GM21423 (cell line): ENCODE results near the gene CRPPA.
"Not testable (repeated sequence)": the region's sequence is repeated elsewhere in the genome, so short reads cannot be mapped to it uniquely, and the experiment has no call there.

Source experiments
- ATAC-seq: cut with Tn5 transposase; IDR thresholded peaks from one replicate; pipeline ENCODE4 v1.9.1; 2021; ENCODE audit warnings: mild to moderate bottlenecking, moderate library complexity; ENCODE audit not compliant: unreplicated experiment

The CRPPA gene

DNA sequence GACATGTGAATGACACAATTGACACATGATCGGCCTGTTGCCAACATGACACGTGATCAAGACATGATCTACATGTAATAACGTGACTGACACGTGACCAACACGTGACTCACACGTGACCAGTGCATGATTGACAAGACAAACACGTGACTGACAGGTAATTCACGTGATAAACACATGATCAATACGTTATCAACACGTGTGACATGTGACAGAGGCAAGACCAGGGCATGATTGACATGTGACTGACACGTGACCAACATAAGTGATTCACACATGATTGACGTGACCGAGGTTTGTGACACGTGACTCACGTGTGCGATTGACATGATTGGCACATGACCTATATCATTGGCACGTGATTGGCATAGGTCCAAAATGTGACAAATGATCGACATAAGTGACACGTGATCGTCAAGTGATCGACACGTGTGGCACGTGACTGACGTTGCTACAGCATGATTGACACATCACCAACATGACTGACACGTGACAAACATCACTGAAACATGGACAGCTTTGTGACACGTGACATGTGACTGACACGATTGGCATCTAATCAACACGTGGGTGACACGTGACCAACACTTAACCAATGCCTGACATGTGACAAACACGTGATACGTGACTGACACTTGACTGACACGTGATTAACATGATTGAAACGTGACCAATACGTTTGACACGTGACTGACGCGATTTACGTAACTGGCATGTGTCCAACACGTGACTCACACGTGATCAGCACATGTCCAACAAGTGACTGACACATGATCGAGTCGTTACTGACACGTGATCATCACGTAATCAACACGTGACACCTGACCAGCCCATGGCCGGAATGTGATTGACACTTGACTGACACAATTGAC lies 23.0 kb downstream of the CRPPA start:
- ATAC-seq: no peak

DNA sequence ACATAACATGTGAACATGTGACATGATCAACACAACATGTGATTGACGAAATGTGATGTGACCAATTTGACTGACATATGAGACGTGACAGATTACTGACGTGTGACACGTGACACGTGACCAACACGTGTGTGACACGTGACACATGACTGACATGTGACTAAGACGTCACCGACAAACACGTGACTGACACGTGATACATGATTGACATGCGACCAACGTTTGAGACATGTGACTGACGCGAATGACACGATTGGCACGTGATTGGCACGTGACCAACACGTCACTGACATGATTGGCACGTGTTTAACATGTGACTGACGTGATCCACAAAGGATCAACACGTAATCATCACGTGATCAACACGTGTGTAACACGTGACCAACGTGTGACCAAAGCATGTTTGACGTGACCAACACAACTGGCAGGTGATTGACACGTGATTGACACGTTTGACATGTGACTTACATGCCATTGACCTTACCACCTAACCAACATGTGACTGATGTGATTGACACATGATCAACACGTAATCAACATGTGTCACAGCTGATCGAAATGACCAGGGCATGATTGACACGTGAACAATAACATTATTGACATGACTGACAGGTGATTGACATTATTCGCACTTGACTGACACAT lies 23.7 kb downstream of the CRPPA start:
- ATAC-seq: no peak

DNA sequence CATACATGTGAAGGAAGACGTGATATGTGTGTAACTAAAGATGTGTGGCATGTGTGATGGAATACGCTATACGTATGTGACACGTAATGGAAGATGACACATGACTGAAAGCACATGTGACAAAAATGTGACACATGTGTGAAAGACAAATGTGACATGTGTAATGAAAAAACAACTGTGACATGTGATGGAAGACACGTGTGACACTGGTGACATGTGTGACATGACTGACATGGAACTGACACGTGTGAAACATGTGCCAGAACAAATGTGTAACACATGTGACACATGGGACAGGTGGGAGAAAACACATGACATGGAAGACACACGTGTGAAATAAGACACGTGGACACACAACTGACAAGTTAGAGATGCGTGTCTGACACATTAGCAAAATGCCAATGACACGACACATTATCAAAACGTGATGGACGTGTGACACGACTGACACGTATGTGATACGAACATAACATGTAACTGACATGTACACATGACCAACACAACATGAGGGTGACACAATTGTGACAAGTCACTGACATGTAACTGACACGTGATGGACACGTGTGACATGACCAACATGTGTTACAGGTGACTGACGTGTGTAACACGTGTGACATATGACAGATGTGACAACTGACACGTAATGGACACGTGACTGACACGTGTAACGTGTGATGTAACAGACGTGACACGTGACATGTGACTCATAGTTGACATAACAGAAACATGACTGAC lies 24.4 kb downstream of the CRPPA start:
- no peak for ATAC-seq

GRCh38 chr7:16395121-16395520 lies 26.2 kb downstream of the CRPPA start:
- no peak for ATAC-seq

- no peak for ATAC-seq
Observed at GRCh38 chr7:16393862-16394422, 27.4 kb downstream of the CRPPA start.

DNA sequence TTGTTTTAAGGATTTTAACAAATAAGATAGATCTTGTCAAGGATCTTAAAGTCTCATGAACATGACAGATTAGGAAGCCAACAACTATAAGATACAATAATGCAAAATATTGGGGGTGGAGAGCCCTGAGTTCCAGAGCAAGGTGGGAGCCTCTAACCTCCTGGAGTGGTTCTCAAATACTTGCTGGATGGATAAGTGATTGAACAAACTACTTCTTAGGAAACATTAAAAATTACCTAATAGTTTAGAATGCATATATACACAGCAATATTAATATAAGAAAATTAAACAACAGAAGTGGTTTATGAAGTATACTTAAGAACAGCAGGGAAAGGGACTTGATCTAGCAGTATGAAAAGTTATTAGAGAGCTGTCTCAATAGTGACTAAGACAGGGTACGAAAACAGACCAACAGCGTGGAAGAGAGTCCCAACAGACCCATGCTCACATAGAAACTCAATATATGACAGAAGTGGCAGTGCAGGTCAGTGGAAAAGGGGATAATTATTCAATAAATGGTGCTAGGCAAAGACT lies 28.3 kb downstream of the CRPPA start:
- no peak for ATAC-seq

GRCh38 chr7:16383786-16384185 lies 37.6 kb downstream of the CRPPA start:
- ATAC-seq: not testable (repeated sequence)

DNA sequence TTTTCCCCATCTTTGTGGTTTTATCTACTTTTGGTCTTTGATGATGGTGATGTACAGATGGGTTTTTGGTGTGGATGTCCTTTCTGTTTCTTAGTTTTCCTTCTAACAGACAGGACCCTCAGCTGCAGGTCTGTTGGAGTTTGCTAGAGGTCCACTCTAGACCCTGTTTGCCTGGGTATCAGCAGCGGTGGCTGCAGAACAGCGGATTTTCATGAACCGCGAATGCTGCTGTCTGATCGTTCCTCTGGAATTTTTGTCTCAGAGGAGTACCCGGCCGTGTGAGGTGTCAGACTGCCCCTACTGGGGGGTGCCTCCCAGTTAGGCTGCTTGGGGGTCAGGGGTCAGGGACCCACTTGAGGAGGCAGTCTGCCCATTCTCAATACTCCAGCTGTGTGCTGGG lies 38.2 kb downstream of the CRPPA start:
- ATAC-seq: not testable (repeated sequence)
